NCI-H146 treated with DMSO at 0.1 percent for 48 hours (cell line): ENCODE measurements around the gene DNAJC15.
A peak's percentile ranks its signal among the peaks of the same experiment; 100 is the strongest.
"Not testable (repeated sequence)": the region's sequence is repeated elsewhere in the genome, so short reads cannot be mapped to it uniquely, and the experiment has no call there.

ENCODE experiments used
- DNase-seq: peaks from one replicate; lab custom pipeline; 2025; ENCODE audit not compliant: unreplicated experiment; lab: John Stamatoyannopoulos, UW

The DNAJC15 gene

GRCh38 chr13:43044720-43045301 is 21.4 kb downstream of the DNAJC15 start:
- DNase-seq, result no peak

DNA sequence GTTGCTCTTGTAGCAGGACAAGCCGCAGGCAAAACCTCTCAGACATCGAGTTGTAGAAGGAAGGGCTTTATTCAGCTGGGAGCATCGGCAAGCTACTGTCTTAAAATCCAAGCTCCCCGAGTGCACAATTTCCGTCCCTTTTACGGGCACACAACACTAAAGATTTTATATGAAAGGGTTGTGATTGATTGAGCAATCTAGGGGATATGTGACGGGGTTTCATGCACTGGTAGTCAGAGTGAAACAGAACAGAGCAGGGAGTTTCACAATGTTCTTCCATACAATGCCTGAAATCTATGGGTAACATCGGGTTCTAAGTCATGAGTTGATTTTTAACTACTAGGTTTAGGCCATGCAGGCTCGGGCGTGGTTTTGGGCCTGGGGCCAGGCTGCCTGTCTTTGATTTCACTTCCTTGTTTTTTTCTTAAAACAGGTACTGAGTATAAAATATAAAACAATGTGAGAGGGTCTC is 22.0 kb downstream of the DNAJC15 start:
- DNase-seq, result not testable (repeated sequence)

DNA sequence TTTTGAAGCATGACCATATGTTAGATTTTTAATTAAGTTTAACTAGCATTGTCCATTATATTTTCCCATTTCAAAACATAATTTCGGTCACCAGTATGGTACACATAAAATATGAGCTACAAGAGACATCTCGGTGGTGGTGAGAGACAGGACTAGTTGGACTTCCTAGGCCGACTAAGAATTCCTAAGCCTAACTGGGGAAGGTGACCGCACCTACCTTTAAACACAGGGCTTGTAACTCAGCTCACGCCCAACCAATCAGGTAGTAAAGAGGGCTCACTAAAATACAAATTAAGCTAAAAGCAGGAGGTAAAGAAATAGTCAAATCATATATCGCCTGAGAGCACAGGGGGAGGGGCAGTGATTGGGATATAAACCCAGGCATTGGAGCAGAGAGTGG is 22.9 kb downstream of the DNAJC15 start:
- DNase-seq, result no peak

- no peak for DNase-seq
These were observed 31.7 kb downstream of the DNAJC15 start for GRCh38 chr13:43054803-43055802.

- peak; percentile 89 for DNase-seq
These were observed 34.4 kb downstream of the DNAJC15 start for GRCh38 chr13:43057653-43058317.

GRCh38 chr13:43058318-43058674 is 34.9 kb downstream of the DNAJC15 start:
- DNase-seq, result peak; percentile 89

DNA sequence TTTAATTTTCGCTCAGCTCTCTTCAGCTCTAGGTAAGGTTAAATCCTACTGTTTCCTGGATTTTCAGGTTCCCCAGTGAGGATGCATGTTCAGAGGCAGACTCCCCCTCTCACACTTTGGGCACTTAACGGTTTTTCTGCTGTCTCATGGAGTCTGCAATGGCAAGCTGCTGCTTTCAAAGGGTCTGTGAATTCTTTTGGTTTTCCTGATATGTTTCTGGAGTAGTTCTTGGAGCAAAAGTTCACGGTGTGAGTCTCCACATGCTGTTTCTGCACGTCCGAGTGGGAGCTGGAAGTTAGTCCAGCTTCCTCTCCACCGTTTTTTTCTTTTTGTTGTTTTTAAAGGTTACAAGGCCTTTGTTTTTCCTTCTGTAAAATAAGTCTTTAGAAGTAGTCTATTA is 35.4 kb downstream of the DNAJC15 start:
- DNase-seq, result no peak

GRCh38 chr13:43059779-43060178 is 36.4 kb downstream of the DNAJC15 start:
- not testable (repeated sequence) for DNase-seq

DNA sequence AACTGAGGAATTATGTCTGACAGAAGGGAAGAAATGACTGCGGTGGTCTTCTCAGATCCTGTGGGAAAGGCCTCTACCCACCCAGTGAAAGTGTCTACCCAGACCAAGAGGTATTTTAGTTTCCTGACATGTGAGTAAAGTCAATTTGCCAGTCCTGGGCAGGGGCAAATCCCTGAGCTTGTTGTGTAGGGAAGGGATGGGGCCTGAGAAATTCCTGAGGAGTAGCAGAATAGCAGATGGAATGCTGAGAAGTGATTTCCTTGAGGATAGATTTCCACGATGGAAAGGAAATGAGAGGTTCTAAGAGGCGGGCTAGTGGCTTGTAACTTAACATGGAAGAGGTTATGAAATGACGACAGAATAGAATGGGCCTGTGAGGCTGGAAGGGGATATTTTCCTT is 37.4 kb downstream of the DNAJC15 start:
- not testable (repeated sequence) for DNase-seq

- no peak for DNase-seq
These were observed 38.3 kb downstream of the DNAJC15 start for GRCh38 chr13:43061496-43062280.

GRCh38 chr13:43071824-43072223 is 48.4 kb downstream of the DNAJC15 start:
- no peak for DNase-seq

DNA sequence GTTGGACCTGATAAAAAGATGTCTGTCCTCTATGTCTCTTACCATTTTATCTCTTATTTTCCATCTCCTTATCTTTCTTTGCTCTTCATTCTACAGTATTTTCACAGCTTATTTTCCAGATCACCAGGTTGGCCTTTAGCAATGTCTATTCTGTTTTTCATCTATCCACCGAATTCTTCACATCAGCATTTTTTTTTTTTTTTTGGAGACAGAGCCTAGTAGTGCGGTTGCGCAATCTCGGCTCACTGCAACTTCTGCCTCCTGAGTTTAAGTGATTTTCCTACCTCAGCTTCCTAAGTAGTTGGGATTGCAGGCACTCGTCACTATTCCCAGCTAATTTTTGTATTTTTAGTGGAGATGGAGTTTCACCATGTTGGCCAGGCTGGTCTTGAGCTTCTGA is 49.0 kb downstream of the DNAJC15 start:
- no peak for DNase-seq

DNA sequence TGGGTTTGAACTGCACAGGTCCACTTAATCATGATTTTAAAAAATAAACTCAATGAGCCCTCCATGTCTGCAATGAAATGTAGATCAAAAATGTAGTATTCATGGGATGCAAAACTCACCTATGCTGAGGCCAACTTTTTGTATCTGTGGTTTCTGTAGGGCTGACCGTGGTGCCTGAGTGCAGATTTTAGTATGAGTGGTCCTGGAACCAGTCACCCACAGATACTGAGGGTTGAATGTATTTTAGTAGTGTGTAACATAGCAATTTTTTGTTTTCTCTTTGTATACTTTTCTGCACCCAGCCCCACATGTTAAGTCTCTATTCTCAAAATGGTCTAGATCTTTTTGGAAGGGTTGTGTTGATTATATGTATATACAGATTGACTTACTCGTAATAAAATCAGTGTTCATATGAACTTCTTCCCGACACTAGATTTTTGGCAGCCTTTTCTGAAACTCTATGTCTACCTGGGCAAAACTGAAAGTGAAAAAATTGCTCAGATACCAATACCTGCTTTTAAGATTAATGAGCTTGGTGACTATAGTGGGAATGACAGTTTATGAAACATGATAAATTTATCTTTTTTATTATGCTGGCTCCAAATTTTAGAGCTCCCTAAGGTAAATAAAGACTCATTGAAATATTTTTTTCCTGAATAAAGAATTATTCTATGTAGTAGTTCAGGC is 51.6 kb downstream of the DNAJC15 start:
- no peak for DNase-seq

DNA sequence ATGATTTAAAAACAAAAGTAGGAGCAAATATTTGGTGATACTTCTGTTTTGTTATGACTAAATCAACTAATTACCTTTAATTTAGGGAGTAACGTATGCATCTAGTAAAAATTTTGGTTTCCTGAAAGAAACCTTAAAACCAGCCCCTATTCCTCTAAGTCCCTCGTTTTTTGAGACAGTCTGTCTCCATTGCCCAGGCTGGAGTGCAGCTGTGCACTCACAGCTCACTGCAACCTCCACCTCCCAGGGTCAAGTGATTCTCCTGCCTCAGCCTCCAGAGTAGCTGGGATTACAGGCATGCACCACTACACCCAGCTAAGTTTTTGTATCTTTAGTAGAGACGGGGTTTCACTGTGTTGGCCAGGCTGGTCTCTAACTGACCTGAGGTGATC is 52.1 kb downstream of the DNAJC15 start:
- not testable (repeated sequence) for DNase-seq

DNA sequence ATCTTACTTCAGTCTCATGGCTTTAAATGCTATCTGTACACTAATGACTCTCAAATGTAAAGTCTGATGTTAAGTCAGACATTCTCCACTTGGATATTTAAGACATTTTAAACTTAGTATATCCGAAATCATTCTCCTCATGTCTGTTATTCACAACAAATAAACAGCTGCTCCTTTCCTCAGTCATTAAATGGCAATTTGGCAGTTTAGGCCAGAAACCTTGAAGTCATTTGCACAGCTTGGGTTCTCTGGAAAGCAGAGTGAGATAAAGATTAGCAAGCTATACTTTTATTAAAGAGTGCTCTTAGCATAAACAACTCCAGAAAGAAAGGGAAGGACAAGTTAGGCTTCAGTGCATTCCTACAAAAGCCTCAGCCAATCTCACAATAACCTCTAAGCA is 53.7 kb downstream of the DNAJC15 start:
- no peak for DNase-seq

DNA sequence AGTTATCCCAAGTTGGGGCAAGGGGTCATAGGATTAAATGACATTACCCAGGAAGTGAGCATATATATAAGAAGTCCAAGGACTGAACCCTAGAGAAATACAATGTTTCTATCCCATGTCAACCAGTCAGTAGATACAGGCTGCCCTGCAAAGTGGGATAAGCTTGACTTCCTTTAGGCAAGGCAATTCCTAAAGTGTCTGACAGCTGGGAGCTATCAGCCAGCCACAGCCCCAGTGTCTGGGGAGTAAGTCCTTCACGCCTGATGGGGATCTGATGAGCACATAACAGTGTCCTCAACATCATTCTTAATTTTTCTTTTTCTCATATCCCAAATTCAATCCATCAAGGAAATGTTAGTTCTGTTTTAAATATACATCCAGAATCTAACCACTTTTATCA is 54.1 kb downstream of the DNAJC15 start:
- no peak for DNase-seq

- DNase-seq, result no peak
These were observed 54.5 kb downstream of the DNAJC15 start for GRCh38 chr13:43077906-43078305.

DNA sequence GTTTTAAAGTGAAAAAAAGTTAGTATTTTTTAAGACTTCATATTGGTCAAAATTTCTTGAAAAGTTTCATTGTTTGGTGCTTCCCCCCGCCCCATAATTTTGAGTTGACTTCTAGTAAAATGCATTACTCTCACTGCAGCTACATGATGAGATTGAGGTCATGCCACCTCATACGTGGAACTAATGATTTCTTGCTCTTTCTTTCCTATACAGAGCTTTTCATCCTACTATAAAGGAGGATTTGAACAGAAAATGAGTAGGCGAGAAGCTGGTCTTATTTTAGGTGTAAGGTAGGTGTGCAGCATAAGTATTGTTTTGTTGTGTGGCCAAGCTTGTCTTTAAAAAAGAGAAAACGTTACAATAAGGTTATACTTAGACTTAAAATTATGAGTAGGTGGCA is 55.0 kb downstream of the DNAJC15 start:
- DNase-seq, result no peak

DNA sequence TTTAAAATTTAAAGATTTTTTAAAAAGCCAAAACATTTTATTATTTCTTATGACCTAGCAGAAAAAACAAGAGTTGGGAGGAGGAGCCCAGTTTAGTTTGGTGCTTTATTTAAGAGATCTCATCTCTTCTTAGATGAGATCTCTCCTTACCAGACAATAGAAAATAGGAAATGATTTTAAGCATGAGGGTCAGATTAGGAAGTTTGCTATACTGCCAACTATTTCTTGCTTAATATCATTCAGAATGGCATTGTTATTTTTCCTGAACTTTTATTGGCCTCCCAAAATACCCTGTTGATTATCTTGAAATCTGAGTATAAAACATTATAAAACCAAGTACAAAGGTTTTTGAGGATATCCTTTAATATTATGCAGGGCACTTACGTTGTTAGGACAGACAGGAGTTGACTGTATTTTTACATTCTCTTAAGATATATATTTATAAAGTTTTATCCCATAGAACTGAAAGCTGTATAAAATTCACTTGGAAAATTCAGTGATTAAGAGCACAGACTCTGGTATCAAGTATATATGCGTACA is 56.1 kb downstream of the DNAJC15 start:
- DNase-seq, result no peak

- DNase-seq, result no peak
These were observed 56.8 kb downstream of the DNAJC15 start for GRCh38 chr13:43080199-43080598.
